ENCODE results near the gene FBXO41.
A peak's percentile ranks its signal among the peaks of the same experiment; 100 is the strongest.

The FBXO41 gene

DNA sequence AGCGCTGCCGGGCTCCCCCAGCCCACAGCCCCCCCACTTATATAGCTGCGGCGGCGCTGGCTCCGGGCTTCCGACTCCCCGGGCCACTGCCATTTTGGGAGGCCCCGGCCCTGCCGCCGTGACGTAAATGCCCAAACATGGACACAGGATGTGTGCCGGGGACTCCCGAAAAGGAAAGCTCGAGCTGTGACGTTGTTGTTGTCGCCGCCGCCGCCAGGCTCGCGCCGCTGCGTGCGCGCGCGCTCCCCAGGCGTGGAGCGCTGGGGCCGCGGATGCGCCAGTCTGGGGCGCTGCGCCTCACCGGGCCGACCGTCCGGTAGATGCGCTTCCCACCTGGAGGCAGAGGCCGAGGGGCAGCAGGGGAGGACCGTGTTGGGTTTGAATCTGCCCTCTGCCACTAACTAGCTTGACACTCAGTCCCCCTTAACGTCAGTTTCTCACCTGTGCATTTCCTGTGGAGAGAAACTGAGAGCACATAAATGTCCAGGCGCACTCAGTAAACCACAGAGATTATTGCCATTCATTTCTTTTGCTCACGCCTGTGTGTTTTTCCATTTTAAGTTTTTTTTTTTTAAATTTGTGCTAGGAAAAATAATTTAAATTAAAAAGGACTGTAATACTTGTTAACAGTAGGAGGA, 9.4 kb upstream of the FBXO41 start, which contains the start of gene EGR4:
EGR4 (minus strand) TSS at position 15 of the 638 bp plus-strand sequence. CDS start 231 bp downstream, outside the sequence.
- H3K27me3 Mint-ChIP-seq = peaks cover 87% of the 10 kb centered on the region

GRCh38 chr2:73292906-73293533, 8.7 kb upstream of the FBXO41 start:
- Mint-ChIP-seq H3K36me3 (ENCODE audit: low read depth) (no peaks in the 10 kb centered on the region), H3K4me3 (peak overlapping the region; percentile 80), H3K4me1 (ENCODE audit: low read depth) (peaks cover 18% of the 10 kb centered on the region), H3K9me3 (no peaks in the 10 kb centered on the region), H3K27me3 (peaks cover 93% of the 10 kb centered on the region), H3K27ac (no peak overlapping the region)
- intact Hi-C loops (cut with micrococcal nuclease) = loop anchor here (1.0 to 5.0 kb wide), 2 partner anchors 9 to 94 kb away; partner anchors contain the start of genes ALMS1 and FBXO41

More for the DNA sequence above, 9.4 kb upstream of the FBXO41 start, which contains the start of gene EGR4:
- Mint-ChIP-seq H3K36me3 (ENCODE audit: low read depth) (no peaks in the 10 kb centered on the region), H3K4me1 (ENCODE audit: low read depth) (peaks cover 18% of the 10 kb centered on the region), H3K27ac (no peak within 1 kb of the TSS), H3K9me3 (no peaks in the 10 kb centered on the region), H3K4me3 (peak within 1 kb of the TSS; percentile 80)
- intact Hi-C loops (cut with micrococcal nuclease) = loop anchor here (1.0 to 5.0 kb wide), 2 partner anchors 9 to 94 kb away; partner anchors contain the start of genes ALMS1 and FBXO41

- Mint-ChIP-seq H3K27me3 (peaks cover 90% of the 10 kb centered on the region), H3K4me1 (ENCODE audit: low read depth) (peaks cover 18% of the 10 kb centered on the region), H3K4me3 (peak overlapping the region; percentile 75), H3K9me3 (no peaks in the 10 kb centered on the region), H3K36me3 (ENCODE audit: low read depth) (no peaks in the 10 kb centered on the region), H3K27ac (no peak overlapping the region)
- intact Hi-C loops (cut with micrococcal nuclease) = loop anchor here (5.0 kb wide), 1 partner anchor 95 kb away; the partner anchor contains the start of gene ALMS1
These were observed 8.1 kb upstream of the FBXO41 start for GRCh38 chr2:73292316-73292905.

GRCh38 chr2:73291461-73292315, 7.4 kb upstream of the FBXO41 start:
- Mint-ChIP-seq H3K9me3 (no peaks in the 10 kb centered on the region), H3K36me3 (ENCODE audit: low read depth) (no peaks in the 10 kb centered on the region), H3K27ac (no peak overlapping the region), H3K4me1 (ENCODE audit: low read depth) (peaks cover 22% of the 10 kb centered on the region), H3K27me3 (peaks cover 82% of the 10 kb centered on the region), H3K4me3 (peak overlapping the region; percentile 75)
- intact Hi-C loops (cut with micrococcal nuclease) = loop anchor here (2.0 to 5.0 kb wide), 2 partner anchors 57 to 96 kb away; partner anchors contain the start of genes ALMS1 and CCT7

GRCh38 chr2:73291093-73291460, 6.8 kb upstream of the FBXO41 start:
- no peaks in the 10 kb centered on the region for H3K36me3 Mint-ChIP-seq (ENCODE audit: low read depth)
- no peak overlapping the region for H3K27ac Mint-ChIP-seq
- no peaks in the 10 kb centered on the region for H3K9me3 Mint-ChIP-seq
- peak overlapping the region; percentile 75 for H3K4me3 Mint-ChIP-seq
- intact Hi-C loops (cut with micrococcal nuclease) = loop anchor here (2.0 to 5.0 kb wide), 2 partner anchors 56 to 96 kb away; partner anchors contain the start of genes ALMS1 and CCT7
- peaks cover 28% of the 10 kb centered on the region for H3K4me1 Mint-ChIP-seq (ENCODE audit: low read depth)
- H3K27me3 Mint-ChIP-seq = peaks cover 76% of the 10 kb centered on the region

- intact Hi-C loops (cut with micrococcal nuclease) = loop anchor here (2.0 to 5.0 kb wide), 2 partner anchors 55 to 97 kb away; partner anchors contain the start of genes ALMS1 and CCT7
- peaks cover 37% of the 10 kb centered on the region for H3K4me1 Mint-ChIP-seq (ENCODE audit: low read depth)
- H3K27me3 Mint-ChIP-seq = peaks cover 68% of the 10 kb centered on the region
- H3K9me3 Mint-ChIP-seq = no peaks in the 10 kb centered on the region
- no peak overlapping the region for H3K27ac Mint-ChIP-seq
- no peak overlapping the region for H3K4me3 Mint-ChIP-seq
- H3K36me3 Mint-ChIP-seq (ENCODE audit: low read depth) = no peaks in the 10 kb centered on the region
These were observed 6.0 kb upstream of the FBXO41 start for GRCh38 chr2:73290049-73290839.

- peaks cover 58% of the 10 kb centered on the region for H3K27me3 Mint-ChIP-seq
- H3K27ac Mint-ChIP-seq = no peak overlapping the region
- no peaks in the 10 kb centered on the region for H3K9me3 Mint-ChIP-seq
- no peaks in the 10 kb centered on the region for H3K36me3 Mint-ChIP-seq (ENCODE audit: low read depth)
- intact Hi-C loops (cut with micrococcal nuclease) = loop anchor here (10.0 kb wide), 1 partner anchor 405 kb away; the partner anchor contains the start of gene SPR
- H3K4me1 Mint-ChIP-seq (ENCODE audit: low read depth) = peaks cover 42% of the 10 kb centered on the region
- H3K4me3 Mint-ChIP-seq = no peak overlapping the region
These were observed 5.0 kb upstream of the FBXO41 start for GRCh38 chr2:73289304-73289703.

DNA sequence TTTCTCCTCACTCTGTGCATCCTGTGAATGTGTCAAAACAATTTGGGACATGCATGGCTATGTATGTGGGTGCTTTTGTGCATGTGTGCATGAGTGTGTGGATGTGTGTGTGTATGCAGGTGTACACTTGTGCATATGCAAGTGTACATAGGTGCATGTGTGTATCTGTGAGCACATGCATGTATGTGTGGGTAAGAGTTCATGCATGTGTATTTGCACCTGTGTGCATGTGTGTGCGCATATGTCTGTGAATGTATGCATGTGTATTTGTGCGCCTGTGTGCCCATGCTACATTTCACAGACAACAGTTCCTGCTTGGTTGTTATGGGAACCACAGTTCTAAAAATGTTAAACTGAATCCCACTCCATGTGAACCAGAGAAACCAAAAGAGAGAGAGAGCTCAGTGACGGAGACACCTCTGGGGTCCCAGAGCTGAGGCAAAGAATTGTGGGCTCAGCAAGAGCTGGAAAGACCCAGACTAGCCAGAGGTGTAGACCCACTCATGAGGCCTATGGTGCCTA, 1.9 kb upstream of the FBXO41 start:
- Mint-ChIP-seq H3K36me3 (ENCODE audit: low read depth) (no peaks in the 10 kb centered on the region), H3K9me3 (no peaks in the 10 kb centered on the region), H3K27ac (no peak overlapping the region), H3K4me3 (no peak overlapping the region), H3K4me1 (ENCODE audit: low read depth) (peaks cover 42% of the 10 kb centered on the region), H3K27me3 (peaks cover 32% of the 10 kb centered on the region)
- intact Hi-C loops (cut with micrococcal nuclease) = loop anchor here (10.0 kb wide), 1 partner anchor 401 kb away; the partner anchor contains the start of gene SPR

- H3K36me3 Mint-ChIP-seq (ENCODE audit: low read depth) = no peaks in the 10 kb centered on the region
- no peaks in the 10 kb centered on the region for H3K9me3 Mint-ChIP-seq
- peaks cover 43% of the 10 kb centered on the region for H3K4me1 Mint-ChIP-seq (ENCODE audit: low read depth)
- H3K27ac Mint-ChIP-seq = peak overlapping the region; percentile 79
- intact Hi-C loops (cut with micrococcal nuclease) = loop anchor here (2.0 to 10.0 kb wide), 2 partner anchors 70 to 400 kb away; partner anchors contain the start of genes SMYD5 and SPR
- H3K27me3 Mint-ChIP-seq = peaks cover 23% of the 10 kb centered on the region
- H3K4me3 Mint-ChIP-seq = peak overlapping the region; percentile 72
These were observed 971 bp upstream of the FBXO41 start for GRCh38 chr2:73285159-73285739.

DNA sequence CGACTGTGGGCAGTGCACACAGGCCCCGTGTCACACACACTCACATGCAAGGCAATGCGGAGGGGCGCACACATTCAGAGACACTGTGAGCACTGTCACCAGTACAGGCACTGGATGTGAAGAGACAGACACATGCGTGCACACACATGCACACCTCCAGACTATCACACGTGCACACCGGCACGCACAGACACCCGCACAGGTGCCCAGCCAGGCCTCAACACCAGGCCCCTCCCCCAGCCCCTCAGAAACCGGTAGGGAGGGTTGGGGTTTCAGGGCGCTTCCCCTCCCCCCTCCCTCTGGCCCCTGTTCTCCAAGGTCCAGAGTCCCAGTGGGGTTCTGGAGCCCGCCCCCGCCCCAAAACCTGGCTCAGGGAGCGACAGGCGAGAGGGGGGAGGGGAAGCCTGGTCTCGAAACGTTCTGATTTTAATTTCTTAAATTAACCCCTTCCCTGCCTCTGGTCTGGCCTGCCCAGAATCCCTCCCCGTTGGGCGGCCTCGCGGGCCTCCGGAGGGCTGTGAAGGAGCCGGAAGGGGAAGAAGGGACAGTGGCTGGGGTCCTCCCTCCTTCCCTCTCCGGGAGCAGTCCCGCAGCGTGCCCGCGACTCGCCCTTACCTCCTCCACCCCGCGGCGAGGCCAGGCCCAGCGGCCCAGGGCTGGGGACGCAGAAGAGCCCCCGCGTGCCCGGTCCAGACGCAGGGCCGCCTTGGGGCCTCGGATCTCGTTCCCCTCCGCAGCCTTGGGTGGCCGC, 558 bp downstream of the FBXO41 start:
- peak overlapping the region; percentile 72 for H3K4me3 Mint-ChIP-seq
- H3K27me3 Mint-ChIP-seq = peaks cover 8% of the 10 kb centered on the region
- peaks cover 53% of the 10 kb centered on the region for H3K4me1 Mint-ChIP-seq (ENCODE audit: low read depth)
- H3K27ac Mint-ChIP-seq = peak overlapping the region; percentile 79
- H3K9me3 Mint-ChIP-seq = no peaks in the 10 kb centered on the region
- intact Hi-C loops (cut with micrococcal nuclease) = loop anchor here (1.0 to 10.0 kb wide), 3 partner anchors 10 to 399 kb away; partner anchors contain the start of genes EGR4, SMYD5 and SPR
- H3K36me3 Mint-ChIP-seq (ENCODE audit: low read depth) = peaks cover 8% of the 10 kb centered on the region

DNA sequence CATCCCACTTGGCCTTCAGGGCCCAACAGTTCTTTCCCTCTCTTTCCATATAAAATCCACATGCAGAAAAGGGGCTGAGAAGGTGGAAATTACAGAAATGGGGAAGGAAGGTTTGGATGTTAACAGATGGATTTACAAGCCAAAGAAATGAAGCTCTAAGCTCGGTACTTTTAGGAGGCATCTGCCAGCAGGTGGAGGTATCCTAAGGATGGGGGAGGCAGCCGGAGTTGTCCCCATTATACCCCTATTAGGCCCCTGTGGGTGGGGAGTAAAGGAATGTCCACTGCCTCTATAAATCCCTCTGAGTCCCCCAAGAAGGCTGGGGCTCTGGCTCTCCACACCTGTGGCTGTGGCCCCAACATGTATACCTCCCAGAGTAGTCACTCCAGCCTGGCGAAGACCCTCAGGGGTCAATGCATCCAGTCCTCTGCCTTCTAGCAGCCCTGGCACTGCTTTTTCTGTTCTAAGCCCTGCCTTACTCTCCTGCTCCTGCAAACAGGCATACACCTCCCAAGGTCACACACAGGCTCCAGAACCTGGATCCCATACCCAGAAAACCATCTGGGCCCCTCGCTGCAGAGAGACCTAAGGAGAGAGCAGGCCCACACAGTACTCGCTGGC, 1.2 kb downstream of the FBXO41 start:
- Mint-ChIP-seq H3K9me3 (no peaks in the 10 kb centered on the region), H3K36me3 (ENCODE audit: low read depth) (peaks cover 8% of the 10 kb centered on the region), H3K27ac (no peak overlapping the region), H3K27me3 (peaks cover 2% of the 10 kb centered on the region), H3K4me1 (ENCODE audit: low read depth) (peaks cover 58% of the 10 kb centered on the region), H3K4me3 (peak overlapping the region; percentile 72)
- intact Hi-C loops (cut with micrococcal nuclease) = loop anchor here (10.0 kb wide), 1 partner anchor 398 kb away; the partner anchor contains the start of gene SPR
